A549 (cell line): ENCODE data around the gene KIF13A. TPM values are rescaled to one million over a fixed set of nuclear protein-coding genes. Genes with fewer than 3 reads are reported as not detected.

Source experiments
- ATAC-seq, 2 experiments: fragments of 200-7000 bp in 1 of 2; fragments of >200 bp in 1 of 2; cut with Nextera tagmentation in 1 of 2; cut with Tn5 transposase in 1 of 2; 3 replicates each; pipeline versions ENCODE4 v1.8.0 to v1.9.1; 2018 to 2020; ENCODE audit warnings: mild to moderate bottlenecking in 1 of 2, moderate library complexity in 1 of 2
- CTCF ChIA-PET: fragments of 300-600 bp; sonication (Branson Sonifier 250); formaldehyde crosslinking; extraction: SDS; loops from one replicate; lab custom pipeline; 2021; ENCODE audit warnings: antibody characterized with exemption, inconsistent platforms; lab: Yijun Ruan, JAX
- POLR2A ChIA-PET: fragments of 350-600 bp; formaldehyde crosslinking; extraction: SDS; loops from one replicate; lab custom pipeline; 2021; ENCODE audit warnings: antibody characterized with exemption, inconsistent platforms; lab: Yijun Ruan, JAX
- DNase-seq, 2 experiments: peaks; one replicate each; pipeline versions ENCODE4 v3.0.0 to v3.0.0-alpha.2; 2011 to 2016; ENCODE audit warnings: low read depth in 1 of 2, low spot score in 1 of 2
- FAIRE-seq: peaks from 2 replicates; lab custom pipeline; 2011; peaks lifted over from hg19 to GRCh38; lab: Jason Lieb, UNC
- H3K27ac ChIP-seq, 2 experiments: fragments of >200 bp; sonication (Bioruptor Twin); formaldehyde crosslinking; 3 replicates each; pipeline ENCODE4 v1.5.1; 2016 to 2017
- H3K4me1 ChIP-seq: fragments of >200 bp; sonication (Bioruptor Twin); formaldehyde crosslinking; 3 replicates; pipeline ENCODE4 v1.6.1; 2016
- H3K4me2 ChIP-seq: fragments of >200 bp; sonication (Bioruptor Twin); formaldehyde crosslinking; 3 replicates; pipeline ENCODE4 v1.6.1; 2016
- H3K4me3 ChIP-seq: fragments of >200 bp; sonication (Bioruptor Twin); formaldehyde crosslinking; 3 replicates; pipeline ENCODE4 v1.5.1; 2016
- H3K9me3 ChIP-seq: fragments of >200 bp; sonication (Bioruptor Twin); formaldehyde crosslinking; 3 replicates; pipeline ENCODE4 v1.6.1; 2016
- BCL3 ChIP-seq: fragments of >200 bp; sonication (Bioruptor Twin); formaldehyde crosslinking; IDR thresholded peaks from 3 replicates; pipeline ENCODE4 v1.6.1; 2016
- CBX2 ChIP-seq: fragments of 200-600 bp; sonication (generic); IDR thresholded peaks from 2 replicates; pipeline ENCODE4 v1.6.1; 2016; ENCODE audit warnings: low read depth, mild to moderate bottlenecking, borderline replicate concordance
- EHF ChIP-seq: fragments of 250-450 bp; sonication (Bioruptor Pico); IDR thresholded peaks from 2 replicates; pipeline ENCODE4 v1.5.0; 2020; ENCODE audit warnings: mild to moderate bottlenecking
- FOSB ChIP-seq: fragments of 250-450 bp; sonication (Bioruptor Pico); IDR thresholded peaks from 2 replicates; pipeline ENCODE4 v1.5.0; 2020; ENCODE audit warnings: mild to moderate bottlenecking, moderate library complexity
- HEYL ChIP-seq: fragments of 250-450 bp; sonication (Bioruptor Pico); IDR thresholded peaks from 2 replicates; pipeline ENCODE4 v1.8.0; 2021; ENCODE audit warnings: mild to moderate bottlenecking, moderate library complexity
- HOXB13 ChIP-seq: fragments of 250-450 bp; sonication (Bioruptor Pico); IDR thresholded peaks from 2 replicates; pipeline ENCODE4 v1.5.0; 2020; ENCODE audit warnings: low read depth, mild to moderate bottlenecking, moderate library complexity
- JUN ChIP-seq, 2 experiments: fragments of >200 bp; sonication (Bioruptor Twin); formaldehyde crosslinking; IDR thresholded peaks; 2 replicates in 1 of 2; 3 replicates in 1 of 2; pipeline ENCODE4 v1.6.1; 2016 to 2017
- JUNB ChIP-seq: fragments of >200 bp; sonication (Bioruptor Twin); formaldehyde crosslinking; IDR thresholded peaks from 2 replicates; pipeline ENCODE4 v1.6.1; 2016
- KDM5A ChIP-seq: fragments of 200-600 bp; sonication (generic); IDR thresholded peaks from 2 replicates; pipeline ENCODE4 v1.6.1; 2016; ENCODE audit warnings: antibody characterized with exemption, mild to moderate bottlenecking
- MAFK ChIP-seq: fragments of 450-650 bp; IDR thresholded peaks from 2 replicates; pipeline ENCODE4 v1.6.1; 2014; ENCODE audit not compliant: partially characterized antibody
- MAZ ChIP-seq: fragments of 150-350 bp; IDR thresholded peaks from 2 replicates; pipeline ENCODE4 v1.6.1; 2014; ENCODE audit warnings: antibody characterized with exemption, low read depth, low read length, borderline replicate concordance
- NFE2L2 ChIP-seq: fragments of 150-350 bp; conservative IDR thresholded peaks from 2 replicates; pipeline ENCODE4 v1.6.1; 2014; ENCODE audit warnings: low read length
- NR3C1 ChIP-seq: fragments of >200 bp; sonication (Bioruptor Twin); formaldehyde crosslinking; IDR thresholded peaks from 3 replicates; pipeline ENCODE4 v1.6.1; 2017
- RFX5 ChIP-seq: fragments of 450-650 bp; IDR thresholded peaks from 2 replicates; pipeline ENCODE4 v1.7.1; 2014; ENCODE audit warnings: antibody characterized with exemption, mild to moderate bottlenecking, moderate library complexity
- RNF2 ChIP-seq: fragments of 200-600 bp; sonication (generic); IDR thresholded peaks from 2 replicates; pipeline ENCODE4 v1.6.1; 2016; ENCODE audit warnings: low read depth, mild to moderate bottlenecking, antibody characterized with exemption, moderate library complexity, borderline replicate concordance
- TP53 ChIP-seq: fragments of 250-450 bp; sonication (Bioruptor Pico); IDR thresholded peaks from 2 replicates; pipeline ENCODE4 v1.5.0; 2021; ENCODE audit warnings: mild to moderate bottlenecking, moderate library complexity
- ZC3H11A ChIP-seq: fragments of 450-650 bp; IDR thresholded peaks from 2 replicates; pipeline ENCODE4 v1.6.1; 2014; ENCODE audit warnings: antibody characterized with exemption, mild to moderate bottlenecking
- ZNF302 ChIP-seq: fragments of 250-450 bp; sonication (Bioruptor Pico); IDR thresholded peaks from 2 replicates; pipeline ENCODE4 v1.9.0; 2021; ENCODE audit warnings: inconsistent platforms, mild to moderate bottlenecking, moderate library complexity
- WGBS: methylation state at CpG from one replicate; pipeline ENCODE4 v1.1.6; 2017; ENCODE audit errors: missing lambda C conversion rate; 5-methylcytosine and 5-hydroxymethylcytosine counted together
- polyA plus RNA-seq, 4 experiments: library from polyadenylated mRNA; depleted of rRNA in 3 of 4; stranded (reverse); fragments of >200 nt; fragmentation: RNase III in 1 of 4; extraction: RNeasy Plus Mini Kit Qiagen cat#74134 plus additional on column Dnase treatment in 1 of 4; gene quantifications; 2 replicates in 3 of 4; 3 replicates in 1 of 4; pipeline ENCODE4 v1.2.3, GENCODE V29; 2011 to 2017
- TF ChIP-seq, protein P1 (sequence below): fragments of 250-450 bp; sonication (Bioruptor Pico); IDR thresholded peaks from 2 replicates; pipeline ENCODE4 v1.5.0; 2021; ENCODE audit warnings: mild to moderate bottlenecking, moderate library complexity, borderline replicate concordance

The KIF13A gene
- polyA plus RNA-seq, 2 of the 4 experiments (the other 2 are of a cell fraction), result 30.2 to 39.4 TPM

GRCh38 chr6:17724341-17724740, 263.1 kb downstream of the KIF13A start:
- no peak for FAIRE-seq
- Histone ChIP-seq H3K4me2 (no peak overlapping the region), H3K4me1 (no peaks in the 10 kb centered on the region), H3K27ac (no peak overlapping the region), H3K4me3 (no peak overlapping the region), H3K9me3 (no peaks in the 10 kb centered on the region)
- ChIA-PET CTCF (interaction anchor here (0.7 to 1.3 kb wide), 2 partner anchors 17 to 23 kb away, joined by 3 to 4 read pairs; no protein-coding TSS in a partner anchor), POLR2A (no interaction called here)
- no peak for ATAC-seq
- WGBS, result 84% methylated on average over 3 of the region's 3 CpGs
- TF ChIP-seq MAFK, result peak; percentile 74
- TF ChIP-seq HEYL, result no peak
- no peak for DNase-seq

DNA sequence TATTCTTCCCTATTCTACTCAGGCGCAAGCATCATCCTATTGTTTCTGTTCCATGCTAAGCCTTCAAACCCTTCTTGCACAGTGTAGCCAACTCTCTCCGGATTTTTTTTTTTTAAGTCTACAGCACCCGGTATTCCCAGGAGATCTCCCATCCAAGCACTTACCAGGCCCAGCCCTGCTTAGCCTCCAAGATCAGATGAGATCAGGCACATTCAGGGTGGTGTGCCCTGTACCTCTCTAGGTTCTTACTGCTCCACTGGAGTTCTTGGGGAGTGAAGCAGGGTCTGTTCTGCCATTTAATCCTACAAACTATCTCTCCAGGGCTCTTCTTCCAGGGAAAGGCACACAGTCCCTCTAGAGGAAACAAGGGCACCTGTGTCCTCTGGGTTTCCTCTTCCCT, 265.8 kb downstream of the KIF13A start:
- TF ChIP-seq HOXB13 (no peak), FOSB (CRISPR knock-in tag) (no peak), JUN (IDR thresholded peaks at IDR 0.05) (no peak), BCL3 (no peak), TP53 (CRISPR knock-in tag) (no peak), CBX2 (no peak), NR3C1 (no peak), NFE2L2 (no peak), JUNB (no peak), RNF2 (no peak), RFX5 (no peak)
- TF ChIP-seq, protein P1, sequence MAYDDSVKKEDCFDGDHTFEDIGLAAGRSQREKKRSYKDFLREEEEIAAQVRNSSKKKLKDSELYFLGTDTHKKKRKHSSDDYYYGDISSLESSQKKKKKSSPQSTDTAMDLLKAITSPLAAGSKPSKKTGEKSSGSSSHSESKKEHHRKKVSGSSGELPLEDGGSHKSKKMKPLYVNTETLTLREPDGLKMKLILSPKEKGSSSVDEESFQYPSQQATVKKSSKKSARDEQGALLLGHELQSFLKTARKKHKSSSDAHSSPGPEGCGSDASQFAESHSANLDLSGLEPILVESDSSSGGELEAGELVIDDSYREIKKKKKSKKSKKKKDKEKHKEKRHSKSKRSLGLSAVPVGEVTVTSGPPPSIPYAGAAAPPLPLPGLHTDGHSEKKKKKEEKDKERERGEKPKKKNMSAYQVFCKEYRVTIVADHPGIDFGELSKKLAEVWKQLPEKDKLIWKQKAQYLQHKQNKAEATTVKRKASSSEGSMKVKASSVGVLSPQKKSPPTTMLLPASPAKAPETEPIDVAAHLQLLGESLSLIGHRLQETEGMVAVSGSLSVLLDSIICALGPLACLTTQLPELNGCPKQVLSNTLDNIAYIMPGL, result no peak
- no peak for FAIRE-seq
- WGBS, result 52% methylated on average over 3 of the region's 3 CpGs
- ChIA-PET POLR2A (interaction anchor here (1.3 kb wide), 1 partner anchor 15 kb away, joined by 4 read pairs; the partner anchor contains the start of gene NUP153), CTCF (no interaction called here)
- no peak for DNase-seq
- Histone ChIP-seq H3K4me2 (no peak overlapping the region), H3K9me3 (no peaks in the 10 kb centered on the region), H3K4me3 (no peak overlapping the region), H3K4me1 (no peaks in the 10 kb centered on the region), H3K27ac (no peak overlapping the region)
- ATAC-seq, result no peak

GRCh38 chr6:17719323-17720041, 268.0 kb downstream of the KIF13A start:
- 72% methylated on average over 3 of the region's 3 CpGs for WGBS
- H3K4me1 ChIP-seq, result peaks cover 11% of the 10 kb centered on the region
- ChIA-PET CTCF (interaction anchor here (1.0 kb wide), 1 partner anchor 13 kb away, joined by 3 read pairs; no protein-coding TSS in a partner anchor), POLR2A (no interaction called here)
- 0 out of 2 replicates have a peak, but pooled peaks have one; percentile 11 for TF ChIP-seq ZC3H11A
- no peak for TF ChIP-seq ZNF302 (CRISPR knock-in tag)
- no peak for DNase-seq
- no peak overlapping the region for H3K4me2 ChIP-seq
- H3K4me3 ChIP-seq, result no peak overlapping the region
- no peak overlapping the region for H3K27ac ChIP-seq
- FAIRE-seq, result no peak
- no peaks in the 10 kb centered on the region for H3K9me3 ChIP-seq
- no peak for ATAC-seq

GRCh38 chr6:17716221-17716620, 271.2 kb downstream of the KIF13A start:
- 53% methylated on average over 2 of the region's 2 CpGs for WGBS
- no peak for TF ChIP-seq KDM5A
- no peak for TF ChIP-seq EHF (CRISPR knock-in tag)
- TF ChIP-seq MAZ, result no peak
- TF ChIP-seq, all 56 proteins: peak for 0
- ATAC-seq, result no peak
- DNase-seq, result no peak
- FAIRE-seq, result no peak
- POLR2A ChIA-PET, result no interaction called here
- H3K4me3 ChIP-seq, result no peak overlapping the region
- CTCF ChIA-PET, result interaction anchor here (1.4 kb wide), 1 partner anchor 9 kb away, joined by 4 read pairs; no protein-coding TSS in a partner anchor
- H3K4me1 ChIP-seq, result peaks cover 18% of the 10 kb centered on the region
- no peak overlapping the region for H3K4me2 ChIP-seq
- H3K9me3 ChIP-seq, result no peaks in the 10 kb centered on the region
- H3K27ac ChIP-seq, result no peak overlapping the region
